Central memory CD4-positive, alpha-beta T cell (primary cell): ENCODE results near the gene SP3.

Experiments
- DNase-seq: peaks from one replicate; pipeline ENCODE4 v3.0.0; 2022

Gene SP3

DNA sequence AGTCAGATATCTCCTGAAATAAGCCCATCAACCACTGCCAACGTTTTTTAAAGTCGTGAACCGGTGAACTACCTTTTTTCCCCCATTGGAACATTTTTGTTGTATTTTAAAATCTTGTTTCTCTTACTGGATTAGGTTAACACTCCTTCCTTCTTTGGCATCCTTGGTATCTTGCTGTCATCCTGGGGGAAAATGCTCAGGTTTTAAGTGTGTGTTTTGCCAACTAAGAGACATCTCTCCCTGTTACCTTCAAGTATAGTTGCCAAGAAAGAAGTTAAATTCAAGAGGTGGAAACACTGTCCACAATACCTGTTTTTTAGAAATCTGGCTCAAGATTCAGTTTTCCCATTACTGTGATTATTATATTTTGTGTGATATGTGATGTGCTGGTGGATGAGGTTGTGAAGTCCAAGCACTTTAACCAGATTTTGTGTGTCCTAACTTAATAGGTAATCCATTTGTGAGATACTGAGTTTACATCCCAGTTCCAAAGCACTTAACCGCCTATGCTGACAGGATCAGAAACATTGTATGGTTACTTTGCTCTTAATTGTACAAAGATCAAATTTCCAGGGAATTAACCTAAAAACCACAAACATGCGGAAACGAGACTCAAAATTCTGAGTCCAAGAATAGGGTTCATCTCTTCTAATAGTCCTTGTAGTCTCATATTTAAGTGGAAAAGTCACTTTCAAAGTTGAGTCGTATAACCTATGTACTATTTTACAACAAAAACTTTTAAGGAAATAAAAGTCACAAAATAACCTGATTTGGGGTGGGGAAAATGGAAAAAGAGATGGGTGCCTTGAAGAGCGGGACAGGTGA is 1.3 kb upstream of the SP3 start:
- no peak for DNase-seq

DNA sequence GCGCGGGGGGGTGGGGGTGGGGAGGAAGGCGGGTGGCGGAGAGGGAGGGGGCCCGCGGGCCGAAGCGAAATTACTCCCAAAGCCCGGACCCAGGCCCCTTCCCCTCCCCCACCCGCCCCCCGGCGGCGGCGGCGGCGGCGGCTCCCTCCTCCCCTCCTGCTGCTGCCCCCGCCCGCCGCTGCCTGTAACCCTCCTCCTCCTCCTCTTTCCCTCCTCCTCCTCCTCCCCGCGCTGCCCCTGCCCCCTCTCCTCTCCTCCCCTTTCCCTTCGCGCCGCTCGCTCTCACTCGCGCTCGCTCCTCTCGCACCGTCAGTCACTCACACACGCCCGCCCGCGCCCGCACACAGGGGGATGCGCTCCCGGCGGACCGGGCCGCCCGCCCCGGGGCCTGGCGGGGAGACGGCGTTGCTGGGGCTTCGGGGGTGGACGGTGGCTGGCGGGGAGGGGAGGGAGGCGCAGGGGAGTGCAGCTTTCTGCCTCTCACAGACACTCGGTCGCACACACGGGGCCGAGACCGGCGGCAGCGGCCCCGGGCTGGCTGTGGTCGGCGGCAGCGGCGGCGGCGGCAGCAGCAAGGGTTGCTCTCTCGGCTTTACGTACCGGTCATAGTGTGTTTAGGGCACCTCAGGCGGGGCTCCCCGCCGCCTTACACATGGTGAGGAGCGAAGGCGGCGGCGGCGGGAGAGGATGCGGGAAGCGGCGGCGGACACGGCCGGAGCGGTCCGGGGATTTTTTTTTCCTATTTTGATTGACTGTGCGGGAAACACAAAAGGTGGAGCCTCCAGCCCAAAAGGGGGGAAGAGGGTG is 405 bp downstream of the SP3 start:
- peak; percentile 84 for DNase-seq

DNA sequence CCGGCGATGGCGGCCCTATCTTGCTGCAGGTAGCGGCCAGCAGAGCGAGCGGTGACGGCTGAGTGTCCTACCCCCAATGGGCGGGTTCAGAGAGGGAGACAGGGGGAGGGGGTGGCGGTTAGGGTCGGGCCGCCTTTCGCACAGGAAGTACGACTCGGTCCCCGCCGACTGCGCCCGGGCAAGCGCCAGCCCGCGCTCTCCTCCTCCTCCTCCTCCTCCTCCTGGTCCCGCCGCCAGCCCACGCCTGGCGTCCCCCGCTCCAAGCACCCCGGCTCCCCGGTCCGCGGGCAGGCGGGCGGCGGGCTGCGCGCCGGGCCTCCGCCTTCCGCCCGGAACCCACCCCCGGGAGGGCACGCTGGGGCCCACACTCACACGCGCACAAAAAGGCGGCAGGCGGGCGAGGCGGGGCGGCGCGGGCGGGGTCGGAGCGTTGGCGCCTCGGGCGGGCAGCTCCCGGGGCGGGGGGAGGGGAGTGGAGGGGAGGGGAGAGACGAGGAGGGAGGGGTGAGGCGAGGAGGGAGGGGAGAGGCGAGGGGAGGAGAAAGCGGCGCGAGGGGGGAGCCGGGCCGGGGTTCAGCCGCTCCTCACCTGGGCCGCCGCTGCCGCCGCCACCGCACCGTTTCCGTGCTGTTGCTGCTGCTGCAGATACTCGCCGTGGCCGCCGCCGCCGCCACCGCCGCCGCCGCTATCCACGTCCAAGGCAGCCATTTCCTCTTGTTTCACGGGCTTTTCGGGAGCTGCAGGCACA is 1.2 kb downstream of the SP3 start:
- peak; percentile 91 for DNase-seq

DNA sequence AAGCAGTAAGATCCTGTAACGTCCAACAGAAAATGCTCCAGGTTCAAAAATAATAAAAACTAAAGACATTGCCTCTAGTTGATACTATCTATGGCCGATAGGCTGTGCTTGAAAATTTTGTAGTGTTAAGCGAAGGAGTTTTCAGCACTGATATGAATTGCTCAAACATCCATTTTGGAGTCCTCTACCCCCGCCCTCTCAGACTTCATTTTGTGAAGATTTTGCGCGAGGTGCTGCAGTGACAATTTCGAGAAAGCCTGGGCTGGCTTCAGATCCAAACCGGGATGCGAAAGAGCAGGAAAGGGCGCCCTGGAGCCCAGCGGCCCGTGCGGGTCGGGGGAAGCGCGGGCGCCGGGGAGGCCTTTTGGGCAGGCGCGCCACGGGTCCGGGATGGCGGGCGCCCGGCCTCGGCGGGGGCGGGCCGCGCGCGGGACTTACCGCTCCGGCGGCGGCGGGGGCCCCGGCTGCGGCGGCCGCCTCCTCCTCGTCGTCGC is 1.8 kb downstream of the SP3 start:
- DNase-seq = peak; percentile 81

DNA sequence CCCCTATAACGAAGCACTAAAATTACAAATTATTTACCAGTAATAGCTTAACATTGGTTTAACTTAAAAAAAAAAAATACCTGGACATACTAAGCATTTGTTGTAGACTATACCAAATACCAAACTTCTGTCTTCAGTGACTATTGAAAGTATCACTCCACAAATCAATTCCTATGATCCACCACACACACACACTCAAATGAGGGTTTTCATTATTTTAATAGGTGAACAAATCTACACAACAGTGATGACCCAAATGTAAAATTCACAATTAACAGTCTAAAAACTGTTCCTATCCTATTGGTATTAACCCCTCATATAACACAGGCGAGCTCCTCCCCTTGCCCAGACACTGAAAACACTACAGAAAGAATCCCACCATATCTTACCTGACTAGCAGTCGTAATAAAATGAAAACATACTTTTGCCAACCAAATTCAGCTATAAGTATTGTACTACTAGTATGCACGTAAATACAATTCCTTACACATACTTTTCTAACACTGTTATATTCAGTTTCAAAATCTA is 2.5 kb downstream of the SP3 start:
- no peak for DNase-seq

DNA sequence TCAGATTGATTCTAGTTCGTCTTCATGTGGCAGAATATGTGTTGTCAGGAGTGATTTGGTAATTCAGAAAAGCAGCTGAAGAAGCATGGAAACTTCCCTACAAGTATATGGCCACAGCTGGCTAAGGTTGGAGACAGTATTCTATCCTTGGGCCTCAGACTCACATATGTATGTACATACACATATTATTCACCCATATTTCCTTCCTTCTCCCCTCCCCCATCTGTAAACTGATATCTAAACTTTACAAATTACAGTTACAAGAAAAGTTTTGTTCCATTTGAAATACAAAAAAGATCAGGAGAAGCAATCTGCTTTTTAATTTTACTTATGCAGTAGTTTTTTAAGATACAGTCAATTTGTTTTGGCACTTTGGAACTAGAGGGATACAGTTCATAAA is 3.1 kb downstream of the SP3 start:
- no peak for DNase-seq

DNA sequence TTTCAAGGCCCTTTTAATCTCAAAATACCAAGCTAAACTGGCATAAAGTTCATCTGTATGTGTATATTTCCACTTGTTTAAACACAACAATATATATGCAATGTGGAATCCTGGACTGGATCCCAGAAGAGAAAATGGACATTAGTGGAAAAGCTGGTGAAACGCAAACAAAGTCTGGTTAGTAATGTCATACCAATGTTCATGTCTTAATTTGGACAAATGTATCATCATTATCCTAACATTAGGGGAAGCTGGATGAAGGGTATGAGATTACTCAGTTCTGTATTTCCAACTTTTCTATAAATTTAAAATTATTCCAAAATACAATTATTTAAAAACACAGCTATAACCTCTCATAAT is 3.8 kb downstream of the SP3 start:
- no peak for DNase-seq

DNA sequence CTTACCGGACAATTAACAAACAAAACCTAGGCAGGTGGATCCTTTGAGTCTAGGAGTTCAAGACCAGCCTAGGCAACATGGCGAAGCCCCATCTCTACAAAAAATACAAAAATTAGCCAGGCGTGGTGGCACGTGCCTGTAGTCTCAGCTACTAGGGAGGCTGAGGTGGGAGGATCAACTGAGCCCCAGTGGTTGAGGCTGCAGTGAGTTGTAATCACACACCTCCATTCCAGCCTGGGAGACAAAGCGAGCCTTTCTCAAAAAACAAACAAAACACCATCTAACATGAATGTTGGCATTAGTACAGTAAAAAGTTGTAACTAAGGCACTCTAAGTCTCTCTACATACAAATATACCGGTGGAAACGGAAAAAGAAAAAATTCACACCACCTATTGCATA is 5.3 kb downstream of the SP3 start:
- no peak for DNase-seq

DNA sequence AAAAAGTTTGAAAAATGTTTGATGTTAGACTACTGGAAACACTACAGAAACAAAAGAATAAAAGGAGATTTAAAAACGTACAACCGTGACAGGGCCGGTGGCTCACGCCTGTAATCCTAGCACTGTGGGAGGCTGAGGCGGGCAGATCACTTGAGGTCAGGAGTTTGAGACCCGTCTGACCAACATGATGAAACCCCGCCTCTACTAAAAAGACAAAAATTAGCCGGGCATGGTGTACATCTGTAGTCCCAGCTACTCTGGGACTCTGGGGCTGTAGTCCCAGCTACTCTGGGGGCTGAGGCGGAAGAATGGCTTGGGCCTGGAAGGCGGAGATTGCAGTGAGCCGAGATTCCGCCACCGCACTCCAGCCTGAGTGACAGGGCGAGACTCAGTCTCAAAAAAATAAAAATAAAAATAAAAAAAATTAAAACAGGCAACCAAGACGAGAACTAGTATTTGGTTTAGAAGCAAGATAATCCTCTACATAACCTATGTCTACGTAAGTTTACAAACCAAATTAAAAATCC is 5.8 kb downstream of the SP3 start:
- no peak for DNase-seq

DNA sequence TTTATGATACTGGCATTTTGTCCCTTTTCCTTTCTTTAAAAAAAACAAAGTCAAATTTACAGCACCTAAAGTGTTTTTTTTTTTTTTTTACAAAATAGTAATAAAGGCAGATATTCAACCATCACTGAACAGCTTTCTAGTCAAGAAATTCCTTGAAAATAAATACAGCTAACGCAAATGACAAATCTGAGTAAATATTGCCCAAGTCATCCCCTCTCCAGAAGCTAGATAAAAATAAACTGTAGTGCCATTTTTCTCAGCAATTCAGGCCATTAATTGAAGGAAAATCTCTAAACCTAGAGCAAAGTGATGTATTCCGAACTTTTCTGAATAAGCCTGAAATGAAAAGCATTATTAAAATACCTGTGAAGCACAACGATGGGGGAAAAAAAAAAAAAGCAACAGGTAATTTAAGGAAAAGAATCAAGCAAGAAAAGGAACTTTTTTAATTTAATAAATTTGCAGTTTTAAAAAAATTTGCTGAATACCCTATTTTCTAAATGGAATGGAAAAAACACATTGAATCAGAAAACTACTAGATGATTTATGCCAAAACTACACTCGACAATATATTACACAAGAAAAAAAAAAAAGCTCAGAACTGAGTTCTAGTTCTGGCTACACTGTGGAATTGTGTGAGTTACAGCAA is 6.9 kb downstream of the SP3 start:
- DNase-seq = no peak

DNA sequence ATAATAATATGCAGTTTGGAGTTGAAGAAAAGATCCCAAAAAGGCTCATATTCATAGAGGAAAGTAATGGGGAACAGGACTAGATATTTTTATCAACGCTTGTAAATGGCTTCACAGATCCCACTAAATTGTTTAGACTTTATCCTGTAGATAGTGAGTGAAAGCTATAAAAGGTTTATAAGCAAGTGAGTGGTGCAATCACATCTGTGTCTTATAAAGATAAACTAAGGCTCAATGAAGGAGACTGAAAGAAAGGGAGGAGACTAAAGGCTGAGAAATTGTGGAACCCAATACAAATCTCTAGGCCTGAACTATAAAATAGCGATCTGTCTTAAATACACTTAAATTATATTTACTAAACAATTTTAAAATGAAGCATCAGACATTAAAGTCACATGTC is 7.7 kb downstream of the SP3 start:
- DNase-seq = no peak

DNA sequence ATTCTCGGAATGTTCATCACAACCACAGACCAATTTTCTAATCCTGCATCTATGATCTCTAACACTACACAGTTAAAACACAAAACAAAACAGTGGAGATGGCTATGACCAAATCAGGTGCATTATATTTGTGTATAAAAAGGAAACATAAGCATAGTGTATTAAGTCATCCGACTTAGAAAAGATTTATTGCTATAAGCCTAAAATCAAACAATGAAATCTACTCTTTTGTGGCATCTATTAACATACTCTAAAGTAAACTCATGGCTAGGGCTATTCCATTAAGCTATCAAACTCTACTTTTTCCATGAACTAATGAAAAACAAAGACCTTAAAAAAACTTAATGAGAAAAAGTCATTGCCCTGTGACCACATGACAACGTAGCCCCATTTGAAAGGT is 8.7 kb downstream of the SP3 start:
- no peak for DNase-seq

DNA sequence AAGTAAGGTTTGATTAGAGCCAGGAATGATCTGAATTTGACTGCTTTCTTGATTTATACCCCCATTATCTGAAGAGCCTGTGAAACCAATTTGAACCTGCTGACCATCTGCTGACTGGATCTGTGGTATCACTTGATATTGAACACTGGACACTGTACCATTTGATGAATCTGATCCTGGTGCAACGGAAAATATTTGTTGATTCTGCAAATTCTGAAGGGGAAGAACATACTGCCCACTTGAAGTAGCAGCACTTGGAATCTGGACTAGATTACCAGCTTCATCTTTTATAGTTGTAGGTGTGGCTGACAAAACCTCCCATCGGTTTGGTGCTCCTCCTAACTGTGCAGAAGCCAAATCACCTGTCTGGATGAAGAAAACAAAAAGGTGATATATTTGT is 9.3 kb downstream of the SP3 start:
- no peak for DNase-seq

DNA sequence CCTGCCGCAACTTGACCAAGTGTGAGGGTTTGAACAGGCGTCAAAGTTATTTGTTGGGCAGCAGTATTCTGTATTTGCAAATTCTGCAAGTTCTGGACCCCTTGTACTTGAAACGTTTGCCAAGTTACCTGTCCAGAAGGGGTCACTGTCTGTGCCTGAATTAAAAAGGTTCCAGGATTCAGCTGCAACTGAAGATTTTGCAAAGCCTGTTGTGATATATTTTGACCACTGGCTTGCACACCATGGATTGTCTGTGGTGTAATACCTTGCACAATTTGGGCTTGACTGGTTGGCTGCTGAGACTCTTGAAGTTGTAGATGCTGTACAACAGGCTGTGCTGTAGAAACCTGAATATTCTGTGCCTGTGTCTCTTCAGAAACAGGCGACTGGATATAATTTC is 10.2 kb downstream of the SP3 start:
- no peak for DNase-seq

DNA sequence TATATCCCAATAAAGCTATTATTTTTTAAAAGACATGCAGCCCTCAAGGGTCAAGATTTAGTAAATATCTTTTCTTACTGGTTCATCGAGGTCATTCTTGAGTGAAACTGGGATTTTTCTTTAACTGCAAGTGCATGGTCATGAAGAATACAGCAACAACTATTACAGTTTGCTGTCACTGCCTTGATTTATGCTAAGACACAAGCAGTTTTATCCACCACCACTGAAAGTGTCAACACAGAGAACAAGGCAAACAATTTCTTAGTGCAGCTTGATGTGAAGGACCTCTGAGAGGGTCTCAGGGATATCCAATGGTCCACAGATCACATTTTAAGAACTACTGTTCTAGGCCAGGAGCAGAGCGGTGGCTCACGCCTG is 12.1 kb downstream of the SP3 start:
- DNase-seq = no peak

DNA sequence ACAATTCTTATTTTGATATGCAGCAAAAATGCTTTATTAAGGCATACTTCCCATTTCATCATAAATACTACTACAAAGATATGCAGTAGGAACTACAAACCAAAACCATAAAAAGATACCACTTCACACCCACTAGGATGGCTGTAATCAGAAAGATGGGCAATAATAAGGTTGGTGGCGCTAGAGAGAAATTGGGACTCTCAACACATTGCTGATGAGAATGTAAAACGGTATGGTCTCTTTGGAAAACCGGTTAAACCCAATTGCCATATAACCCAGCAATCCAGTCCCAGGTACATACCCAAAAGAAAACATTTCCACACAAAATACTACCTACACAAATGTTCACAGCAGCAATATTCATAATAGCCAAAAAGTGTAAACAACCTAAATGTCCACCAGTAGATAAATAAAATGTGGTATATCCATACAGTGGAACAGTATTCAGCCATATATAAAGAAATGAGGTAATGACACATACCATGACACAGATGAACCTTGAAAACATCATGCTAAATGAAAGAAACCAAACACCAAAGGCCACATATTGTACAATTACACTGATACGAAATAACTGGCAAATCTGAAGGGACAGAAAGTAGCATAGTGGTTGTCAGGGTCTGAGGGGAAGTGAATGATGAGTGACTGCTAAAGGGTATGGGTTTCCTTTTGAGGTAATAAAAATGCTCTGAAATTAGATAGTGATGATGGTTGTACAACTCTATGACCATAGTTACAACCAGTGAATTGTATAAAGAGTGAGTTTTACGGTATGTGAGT is 12.7 kb downstream of the SP3 start:
- DNase-seq = no peak

DNA sequence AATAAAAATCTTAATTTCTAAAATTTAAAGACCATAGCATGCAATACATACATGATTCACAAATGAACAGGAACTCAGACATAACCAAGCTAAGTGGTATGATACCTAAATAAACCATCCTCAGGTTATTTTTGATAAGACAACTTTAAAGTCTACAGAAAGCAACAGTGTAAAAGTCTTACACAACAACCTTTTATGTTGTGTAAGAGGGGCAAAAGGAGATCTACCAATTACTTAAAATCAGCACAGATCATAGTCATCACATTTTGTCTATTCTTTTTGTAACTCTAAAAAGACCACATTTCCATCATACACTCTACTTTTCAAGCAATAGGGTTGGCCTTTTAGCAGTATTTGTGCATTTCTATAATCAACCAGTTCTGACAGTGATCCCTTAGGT is 16.3 kb downstream of the SP3 start:
- no peak for DNase-seq

DNA sequence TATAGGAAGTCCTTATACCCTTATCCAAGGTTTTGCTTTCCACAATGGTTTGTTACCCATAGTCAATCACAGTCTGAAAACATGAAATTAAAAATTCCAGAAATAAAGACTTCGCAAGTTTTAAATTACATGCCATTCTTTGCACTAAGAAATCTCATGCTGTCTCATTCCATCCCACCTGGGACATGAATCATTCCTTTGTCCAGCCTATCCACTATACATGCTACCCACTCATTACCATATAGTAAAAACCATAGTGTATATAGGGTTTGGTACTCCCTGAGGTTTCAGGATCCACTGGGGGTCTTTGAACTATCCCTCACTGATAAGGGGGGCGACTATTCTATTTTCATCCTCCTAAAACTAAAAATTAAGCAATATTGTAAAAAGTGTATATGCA is 17.0 kb downstream of the SP3 start:
- no peak for DNase-seq

DNA sequence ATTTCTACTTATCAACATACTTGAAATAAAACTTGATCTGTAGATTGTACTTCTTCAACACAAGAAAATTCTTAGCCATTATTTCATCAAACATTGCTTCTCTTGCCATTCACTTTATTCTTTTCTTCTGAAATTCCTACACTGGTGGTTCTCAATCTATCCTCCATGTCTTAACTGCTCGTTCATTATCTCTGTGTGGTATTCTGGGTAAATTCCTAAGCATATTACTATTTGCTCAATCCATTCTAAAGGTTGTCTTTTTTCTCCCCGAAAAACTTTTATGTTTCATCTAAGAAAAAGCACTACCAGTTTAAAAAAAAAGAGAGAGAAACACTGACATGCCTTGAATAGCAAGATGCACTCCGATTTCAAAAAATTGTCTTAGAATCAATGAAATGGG is 18.0 kb downstream of the SP3 start:
- DNase-seq = no peak

DNA sequence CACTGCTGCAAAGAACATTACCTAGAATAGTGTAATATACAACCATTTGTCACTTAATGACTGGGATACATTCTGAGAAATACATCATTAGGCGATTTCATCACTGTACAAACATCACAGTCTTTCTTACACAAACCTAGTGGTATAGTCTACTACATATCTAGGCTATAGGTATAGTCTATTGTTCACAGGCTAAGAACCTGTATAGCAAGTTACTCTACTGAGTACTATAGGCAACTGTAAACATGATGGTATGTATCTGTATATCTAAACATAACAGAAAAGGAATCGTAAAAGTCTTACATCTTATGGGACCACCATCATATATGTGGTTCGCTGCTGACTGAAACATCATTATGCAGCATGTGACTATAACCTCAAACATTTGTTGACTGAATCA is 21.4 kb downstream of the SP3 start:
- no peak for DNase-seq

DNA sequence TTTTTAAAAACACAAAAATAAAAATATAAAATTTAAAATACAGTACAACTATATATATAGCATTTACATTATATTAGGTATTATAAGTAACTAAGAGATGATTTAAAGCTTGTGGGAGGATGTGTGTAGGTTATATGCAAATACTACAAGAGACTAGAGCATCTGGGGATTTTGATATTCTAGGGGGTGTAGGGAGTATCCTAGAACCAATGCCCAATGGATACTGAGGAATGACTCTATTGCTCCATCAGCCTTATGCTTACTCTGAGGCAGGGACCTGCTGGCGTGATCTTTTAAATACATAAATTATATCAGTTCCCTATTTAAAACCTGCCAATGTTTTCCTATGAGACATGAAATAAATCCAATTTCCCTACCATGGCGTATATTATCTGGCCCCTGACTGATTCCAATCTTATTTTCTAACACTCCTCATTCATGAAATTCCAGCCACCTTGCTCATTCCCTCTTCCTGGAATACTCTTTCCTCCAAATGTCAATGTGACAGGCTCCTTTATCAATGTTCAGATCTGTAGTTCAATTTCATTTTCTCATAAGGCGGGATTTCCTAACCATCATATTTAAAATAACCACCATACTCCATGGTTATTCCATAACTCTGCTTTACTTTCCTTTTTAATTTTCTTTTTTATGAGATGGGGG is 22.2 kb downstream of the SP3 start:
- no peak for DNase-seq
